Measurements from ENCODE around the gene TUBG2.
"Not testable (repeated sequence)": the region's sequence is repeated elsewhere in the genome, so short reads cannot be mapped to it uniquely, and the experiment has no call there.

The TUBG2 gene

DNA sequence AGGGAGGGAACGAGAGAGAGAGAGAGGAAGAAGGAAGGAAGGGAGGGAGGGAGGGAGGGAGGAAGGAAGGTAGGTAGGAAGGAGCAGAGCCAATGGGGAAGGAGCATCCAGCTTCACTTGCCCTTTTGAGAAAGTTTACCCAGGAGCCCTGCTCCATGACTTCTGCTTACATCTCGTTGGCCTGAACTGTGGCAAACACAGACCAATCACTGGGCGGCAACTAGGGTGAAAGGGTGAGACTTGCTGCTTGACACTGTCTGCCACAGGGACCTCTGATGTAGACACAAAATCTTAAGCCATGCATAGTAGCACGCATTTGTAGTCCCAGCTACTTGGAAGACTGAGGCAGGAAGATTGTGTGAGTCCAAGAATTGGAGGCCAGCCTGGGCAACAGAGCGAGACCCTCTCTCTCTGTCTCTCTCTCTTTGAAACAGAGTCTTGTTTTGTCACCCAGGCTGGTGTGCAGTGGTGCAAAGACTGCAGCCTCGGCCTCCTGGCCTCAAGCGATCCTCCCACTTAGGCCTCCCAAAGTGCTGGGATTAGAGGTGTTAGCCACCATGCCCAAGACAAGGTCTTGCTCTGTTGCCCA, 19.5 kb upstream of the TUBG2 start:
- Mint-ChIP-seq H3K4me3 (no peak overlapping the region), H3K9me3 (no peaks in the 10 kb centered on the region), H3K36me3 (ENCODE audit: low read depth) (no peaks in the 10 kb centered on the region), H3K4me1 (ENCODE audit: low read depth) (no peaks in the 10 kb centered on the region), H3K27me3 (ENCODE audit: low read depth) (peaks cover 24% of the 10 kb centered on the region), H3K27ac (no peak overlapping the region)

DNA sequence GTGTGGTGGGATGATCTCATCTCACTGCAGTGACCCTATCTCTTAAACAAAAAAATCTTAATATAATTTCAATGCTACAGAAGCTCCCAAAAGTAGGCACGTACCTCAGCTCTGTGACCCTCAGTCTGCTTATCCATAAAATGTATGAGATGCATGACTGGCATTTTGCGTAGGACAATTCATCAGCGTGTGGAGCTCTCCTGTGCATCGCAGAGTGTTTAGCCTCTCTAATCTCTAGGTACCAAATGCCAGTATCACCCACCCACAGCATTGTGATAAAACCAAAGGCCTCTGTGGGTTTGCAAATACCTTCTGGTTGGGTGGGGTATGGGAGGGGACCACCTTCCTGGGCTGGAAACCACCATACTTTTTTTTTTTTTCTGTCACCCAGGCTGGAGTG, 19.0 kb upstream of the TUBG2 start:
- H3K27ac Mint-ChIP-seq, result no peak overlapping the region
- H3K9me3 Mint-ChIP-seq, result no peaks in the 10 kb centered on the region
- H3K4me1 Mint-ChIP-seq (ENCODE audit: low read depth), result no peaks in the 10 kb centered on the region
- no peak overlapping the region for H3K4me3 Mint-ChIP-seq
- peaks cover 24% of the 10 kb centered on the region for H3K27me3 Mint-ChIP-seq (ENCODE audit: low read depth)
- no peaks in the 10 kb centered on the region for H3K36me3 Mint-ChIP-seq (ENCODE audit: low read depth)

DNA sequence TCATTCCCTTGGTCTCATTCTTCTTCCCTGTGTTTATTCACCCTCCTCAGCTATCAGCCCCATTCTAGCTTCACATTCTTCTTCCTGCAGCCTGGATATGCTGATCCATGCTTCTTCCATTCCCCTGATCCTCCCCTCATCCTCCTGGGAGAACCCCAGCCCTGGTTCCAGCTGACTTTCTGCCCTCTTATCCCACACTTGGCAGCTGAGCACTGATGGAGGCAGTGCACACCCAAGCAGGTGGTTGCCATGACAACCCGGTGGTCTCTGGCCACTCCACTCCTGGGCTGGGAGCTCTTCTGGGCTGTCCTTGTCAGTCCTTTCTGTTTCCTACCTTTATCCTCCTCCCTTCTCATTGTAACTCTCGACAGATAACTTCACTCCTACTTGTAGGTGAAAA, 16.7 kb upstream of the TUBG2 start:
- Mint-ChIP-seq H3K27me3 (ENCODE audit: low read depth) (peaks cover 27% of the 10 kb centered on the region), H3K4me3 (no peak overlapping the region), H3K4me1 (ENCODE audit: low read depth) (no peaks in the 10 kb centered on the region), H3K36me3 (ENCODE audit: low read depth) (no peaks in the 10 kb centered on the region), H3K27ac (no peak overlapping the region), H3K9me3 (no peaks in the 10 kb centered on the region)

DNA sequence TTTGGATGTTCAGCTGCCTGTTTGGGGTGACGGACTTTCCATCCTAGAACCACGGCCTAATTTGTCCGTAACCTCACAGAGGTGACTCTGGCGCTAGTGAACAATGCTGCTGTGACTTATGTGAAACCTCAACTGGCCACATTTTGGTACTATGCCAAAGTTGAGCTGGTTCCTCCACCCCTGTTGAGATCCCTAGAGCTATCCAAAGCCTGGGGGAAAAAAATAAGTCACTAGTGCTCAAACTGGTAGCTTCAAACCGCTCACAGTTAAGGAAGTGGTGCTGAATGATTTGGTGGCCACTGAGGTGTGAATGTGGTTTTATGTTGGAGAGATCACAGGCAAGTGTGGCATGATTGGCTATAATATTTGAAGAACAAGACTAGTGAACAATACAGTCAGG, 11.3 kb upstream of the TUBG2 start:
- no peaks in the 10 kb centered on the region for H3K36me3 Mint-ChIP-seq (ENCODE audit: low read depth)
- peaks cover 14% of the 10 kb centered on the region for H3K27me3 Mint-ChIP-seq (ENCODE audit: low read depth)
- H3K4me3 Mint-ChIP-seq, result no peak overlapping the region
- H3K4me1 Mint-ChIP-seq (ENCODE audit: low read depth), result no peaks in the 10 kb centered on the region
- no peaks in the 10 kb centered on the region for H3K9me3 Mint-ChIP-seq
- H3K27ac Mint-ChIP-seq, result no peak overlapping the region

DNA sequence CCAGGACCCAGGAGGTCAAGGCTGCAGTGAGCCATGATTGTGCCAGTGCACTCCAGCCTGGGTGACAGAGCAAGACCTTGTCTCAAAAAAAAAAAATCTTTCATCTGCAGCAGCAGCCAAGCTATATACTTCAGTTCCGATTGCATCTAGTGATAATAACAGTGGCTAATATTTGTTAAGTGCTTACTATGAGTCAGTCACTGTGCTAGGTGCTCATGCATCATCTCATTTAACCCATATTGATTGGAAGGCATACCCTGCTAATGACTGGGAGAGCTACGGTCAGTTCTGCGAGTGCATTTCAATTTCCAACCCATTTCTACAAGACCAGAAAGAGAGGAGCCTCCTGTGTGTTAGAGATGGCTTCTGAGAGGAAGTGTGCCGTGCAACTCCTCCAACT, 7.7 kb upstream of the TUBG2 start:
- Mint-ChIP-seq H3K27ac (no peak overlapping the region), H3K9me3 (no peaks in the 10 kb centered on the region), H3K4me3 (no peak overlapping the region), H3K27me3 (ENCODE audit: low read depth) (peaks cover 27% of the 10 kb centered on the region), H3K36me3 (ENCODE audit: low read depth) (no peaks in the 10 kb centered on the region), H3K4me1 (ENCODE audit: low read depth) (peaks cover 7% of the 10 kb centered on the region)

DNA sequence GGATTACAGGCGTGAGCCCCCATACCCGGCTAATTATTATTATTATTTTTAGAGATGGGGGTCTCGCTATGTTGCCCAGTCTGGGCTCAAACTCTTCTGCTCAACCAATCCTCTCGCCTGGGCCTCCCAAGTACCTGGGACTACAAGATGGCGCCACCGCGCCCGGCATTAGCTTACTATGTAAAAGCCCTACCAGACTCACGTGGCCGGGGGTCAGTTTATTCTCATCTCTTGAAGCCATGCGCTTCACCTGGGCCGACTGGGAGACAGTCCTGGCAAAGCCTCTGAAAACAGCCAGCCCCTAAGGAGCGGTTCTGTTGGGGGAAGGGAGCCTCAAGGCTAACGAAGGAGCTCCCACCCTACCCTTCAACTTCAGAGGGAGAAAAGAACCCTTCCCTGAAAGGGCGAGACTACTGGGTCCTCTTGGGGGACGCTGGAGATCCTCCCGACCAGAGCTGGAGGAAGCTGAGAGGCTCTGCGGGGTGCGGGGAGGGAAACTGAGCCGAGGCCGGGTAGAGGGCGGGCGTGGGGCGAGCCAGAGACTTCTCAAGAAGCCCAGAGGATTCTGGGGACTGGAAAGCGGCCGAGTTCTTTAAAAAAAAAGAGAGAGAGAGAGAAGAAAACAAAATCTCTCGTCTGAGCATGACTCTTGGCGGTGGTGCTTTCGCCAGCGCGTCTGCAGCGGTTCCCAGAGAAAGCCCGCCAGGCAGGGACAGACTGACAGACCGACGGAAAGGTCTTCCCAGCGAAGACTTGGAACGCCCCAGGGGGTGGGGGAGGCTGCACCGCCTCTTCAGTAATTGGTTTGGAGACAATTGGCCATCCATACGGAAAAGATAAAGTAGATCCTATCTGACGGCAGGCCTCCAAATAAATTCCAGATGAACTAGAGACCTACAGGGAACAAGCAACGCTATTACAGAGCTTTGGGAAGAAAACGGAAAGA, 5.6 kb upstream of the TUBG2 start:
- Mint-ChIP-seq H3K36me3 (ENCODE audit: low read depth) (peaks cover 2% of the 10 kb centered on the region), H3K4me1 (ENCODE audit: low read depth) (peaks cover 11% of the 10 kb centered on the region), H3K27ac (no peak overlapping the region), H3K4me3 (no peak overlapping the region), H3K9me3 (no peaks in the 10 kb centered on the region), H3K27me3 (ENCODE audit: low read depth) (peaks cover 27% of the 10 kb centered on the region)

DNA sequence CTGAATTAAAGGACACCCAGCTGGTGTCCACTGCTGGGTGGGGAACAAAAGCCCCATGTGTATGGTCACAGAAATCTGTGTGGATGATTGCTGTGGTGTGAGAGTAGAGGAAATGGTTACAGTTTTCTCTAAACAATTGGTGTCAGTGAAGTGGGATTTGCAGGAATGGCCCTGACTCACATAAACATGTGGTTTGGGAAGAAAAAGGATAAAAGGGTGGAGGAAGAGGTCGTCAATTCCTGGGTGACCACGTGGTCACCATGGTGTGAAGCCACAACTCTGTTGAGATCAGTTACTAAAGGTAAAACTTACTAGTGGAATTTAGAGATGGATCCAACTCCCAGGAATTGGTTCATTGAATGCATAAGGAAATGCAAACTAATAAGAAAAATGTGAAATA, 3.6 kb upstream of the TUBG2 start:
- H3K27ac Mint-ChIP-seq, result no peak overlapping the region
- H3K4me1 Mint-ChIP-seq (ENCODE audit: low read depth), result peaks cover 17% of the 10 kb centered on the region
- no peaks in the 10 kb centered on the region for H3K9me3 Mint-ChIP-seq
- peaks cover 27% of the 10 kb centered on the region for H3K27me3 Mint-ChIP-seq (ENCODE audit: low read depth)
- H3K4me3 Mint-ChIP-seq, result peak overlapping the region; percentile 4
- peaks cover 2% of the 10 kb centered on the region for H3K36me3 Mint-ChIP-seq (ENCODE audit: low read depth)

DNA sequence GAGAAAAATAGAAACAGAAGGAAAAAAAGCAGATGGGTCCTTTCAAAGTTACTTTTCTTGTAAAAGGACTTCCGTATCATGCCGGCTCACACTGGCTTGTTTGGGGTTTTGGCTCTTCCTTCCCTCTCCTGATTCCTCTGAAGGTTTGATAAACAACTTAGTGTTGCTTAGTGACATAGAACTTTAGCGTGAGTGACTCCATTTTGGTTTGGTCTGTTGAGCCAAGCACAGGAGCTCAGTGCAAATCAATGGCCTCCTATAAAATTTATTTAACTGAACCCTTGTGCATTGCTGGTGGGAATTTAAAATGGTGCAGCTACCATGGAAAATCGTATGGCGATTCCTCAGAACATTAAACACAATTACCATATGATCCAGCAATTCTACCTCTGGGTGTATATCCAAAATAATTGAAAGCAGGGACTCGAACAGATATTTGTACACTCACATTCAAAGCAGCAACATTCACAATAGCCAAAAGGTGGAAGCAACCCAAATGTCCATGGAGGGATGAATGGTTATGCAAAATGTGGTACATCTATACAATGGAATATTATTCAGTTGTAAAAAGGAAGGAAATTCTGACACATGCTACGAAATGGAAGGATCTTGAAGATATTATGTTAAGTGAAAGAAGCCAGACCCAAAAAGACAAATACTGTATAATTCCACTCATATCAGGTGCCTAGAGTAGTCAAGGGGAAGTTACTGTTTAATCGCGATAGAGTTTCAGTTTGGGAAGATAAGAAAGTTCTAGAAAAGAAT, 1.1 kb upstream of the TUBG2 start:
- peaks cover 22% of the 10 kb centered on the region for H3K27me3 Mint-ChIP-seq (ENCODE audit: low read depth)
- H3K36me3 Mint-ChIP-seq (ENCODE audit: low read depth), result peaks cover 2% of the 10 kb centered on the region
- H3K4me1 Mint-ChIP-seq (ENCODE audit: low read depth), result peaks cover 17% of the 10 kb centered on the region
- peak overlapping the region; percentile 84 for H3K4me3 Mint-ChIP-seq
- no peaks in the 10 kb centered on the region for H3K9me3 Mint-ChIP-seq
- peak overlapping the region; percentile 6 for H3K27ac Mint-ChIP-seq

DNA sequence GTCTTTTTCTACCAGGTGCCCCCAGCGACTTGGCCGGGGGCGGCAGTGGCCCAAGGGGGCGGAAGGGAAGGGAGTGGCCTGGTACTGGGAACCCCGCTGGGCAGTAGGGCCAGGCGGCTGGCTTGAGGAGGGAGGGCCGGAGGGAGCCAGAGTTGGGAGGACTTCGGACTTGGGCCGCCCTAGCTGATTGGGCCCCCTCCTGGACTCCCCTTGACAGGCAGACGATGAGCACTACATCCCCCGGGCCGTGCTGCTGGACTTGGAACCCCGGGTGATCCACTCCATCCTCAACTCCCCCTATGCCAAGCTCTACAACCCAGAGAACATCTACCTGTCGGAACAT, 819 bp downstream of the TUBG2 start:
- H3K36me3 Mint-ChIP-seq (ENCODE audit: low read depth); H3K27me3 Mint-ChIP-seq (ENCODE audit: low read depth); H3K9me3 Mint-ChIP-seq; H3K27ac Mint-ChIP-seq: not testable (repeated sequence)
- H3K4me1 Mint-ChIP-seq (ENCODE audit: low read depth), result peaks cover 17% of the 10 kb centered on the region
- peak overlapping the region; percentile 84 for H3K4me3 Mint-ChIP-seq

DNA sequence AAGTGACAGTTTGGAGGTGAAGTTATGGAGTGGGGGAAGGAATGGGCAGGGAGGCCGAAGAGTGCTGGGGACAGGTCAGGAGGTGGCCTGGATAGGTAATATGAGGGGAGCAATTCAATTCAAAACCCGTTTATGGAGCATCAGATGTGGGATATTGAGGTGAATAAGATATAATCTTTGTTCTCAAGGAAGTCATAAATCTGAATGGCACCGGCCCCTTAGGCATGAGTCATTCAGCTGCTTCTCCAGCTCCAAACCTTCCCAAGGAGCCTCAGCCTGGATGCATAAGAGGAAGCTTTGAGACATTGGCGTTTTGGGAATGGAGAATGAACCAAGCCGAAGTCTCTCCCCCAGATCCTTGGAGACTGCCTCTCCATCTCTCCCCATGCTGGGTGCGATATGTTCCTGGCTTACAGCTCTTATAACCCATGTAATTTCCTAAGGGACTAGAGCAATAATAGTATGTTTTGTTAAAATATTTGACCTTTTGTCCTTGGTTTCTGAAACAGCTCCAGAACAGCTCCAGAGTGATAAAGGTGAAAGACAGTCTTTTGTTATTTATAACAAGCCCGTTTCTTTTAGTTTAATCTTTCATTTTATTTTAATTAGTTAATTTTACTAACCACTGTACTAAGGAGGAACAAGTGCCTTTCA, 1.7 kb downstream of the TUBG2 start:
- H3K4me1 Mint-ChIP-seq (ENCODE audit: low read depth), result peaks cover 12% of the 10 kb centered on the region
- H3K27ac Mint-ChIP-seq, result no peak overlapping the region
- no peak overlapping the region for H3K4me3 Mint-ChIP-seq
- peaks cover 4% of the 10 kb centered on the region for H3K27me3 Mint-ChIP-seq (ENCODE audit: low read depth)
- H3K36me3 Mint-ChIP-seq (ENCODE audit: low read depth), result peaks cover 4% of the 10 kb centered on the region
- no peaks in the 10 kb centered on the region for H3K9me3 Mint-ChIP-seq

DNA sequence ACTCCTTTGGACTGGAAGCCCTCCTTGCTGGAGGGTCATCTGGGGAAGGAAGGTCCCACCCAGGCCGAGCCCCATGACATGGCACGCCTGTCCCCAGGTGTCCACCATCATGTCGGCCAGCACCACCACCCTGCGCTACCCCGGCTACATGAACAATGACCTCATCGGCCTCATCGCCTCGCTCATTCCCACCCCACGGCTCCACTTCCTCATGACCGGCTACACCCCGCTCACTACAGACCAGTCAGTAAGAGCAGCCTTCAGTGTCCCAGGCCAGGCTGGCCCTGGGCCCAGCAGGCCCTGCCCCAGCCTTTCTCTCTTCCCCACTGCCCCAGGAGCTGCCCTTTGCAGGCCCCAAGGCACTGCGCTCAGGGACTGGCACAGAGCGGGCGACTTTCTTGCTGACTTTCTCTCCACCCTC, 6.5 kb downstream of the TUBG2 start:
- Mint-ChIP-seq H3K27ac (no peak overlapping the region), H3K4me3 (no peak overlapping the region), H3K9me3 (no peaks in the 10 kb centered on the region), H3K36me3 (ENCODE audit: low read depth) (peaks cover 8% of the 10 kb centered on the region), H3K4me1 (ENCODE audit: low read depth) (peaks cover 2% of the 10 kb centered on the region), H3K27me3 (ENCODE audit: low read depth) (peaks cover 17% of the 10 kb centered on the region)

DNA sequence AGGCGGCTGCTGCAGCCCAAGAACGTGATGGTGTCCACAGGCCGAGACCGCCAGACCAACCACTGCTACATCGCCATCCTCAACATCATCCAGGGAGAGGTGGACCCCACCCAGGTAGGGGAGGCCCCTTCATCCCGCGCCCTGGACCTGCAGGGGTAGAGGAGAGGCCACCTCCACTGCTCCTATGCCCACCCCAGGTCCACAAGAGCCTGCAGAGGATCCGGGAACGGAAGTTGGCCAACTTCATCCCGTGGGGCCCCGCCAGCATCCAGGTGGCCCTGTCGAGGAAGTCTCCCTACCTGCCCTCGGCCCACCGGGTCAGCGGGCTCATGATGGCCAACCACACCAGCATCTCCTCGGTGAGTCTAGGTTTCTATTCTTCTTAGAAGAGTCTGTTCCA, 7.0 kb downstream of the TUBG2 start:
- H3K9me3 Mint-ChIP-seq; H3K36me3 Mint-ChIP-seq (ENCODE audit: low read depth); H3K4me1 Mint-ChIP-seq (ENCODE audit: low read depth); H3K27ac Mint-ChIP-seq; H3K4me3 Mint-ChIP-seq: not testable (repeated sequence)
- H3K27me3 Mint-ChIP-seq (ENCODE audit: low read depth), result peaks cover 23% of the 10 kb centered on the region

DNA sequence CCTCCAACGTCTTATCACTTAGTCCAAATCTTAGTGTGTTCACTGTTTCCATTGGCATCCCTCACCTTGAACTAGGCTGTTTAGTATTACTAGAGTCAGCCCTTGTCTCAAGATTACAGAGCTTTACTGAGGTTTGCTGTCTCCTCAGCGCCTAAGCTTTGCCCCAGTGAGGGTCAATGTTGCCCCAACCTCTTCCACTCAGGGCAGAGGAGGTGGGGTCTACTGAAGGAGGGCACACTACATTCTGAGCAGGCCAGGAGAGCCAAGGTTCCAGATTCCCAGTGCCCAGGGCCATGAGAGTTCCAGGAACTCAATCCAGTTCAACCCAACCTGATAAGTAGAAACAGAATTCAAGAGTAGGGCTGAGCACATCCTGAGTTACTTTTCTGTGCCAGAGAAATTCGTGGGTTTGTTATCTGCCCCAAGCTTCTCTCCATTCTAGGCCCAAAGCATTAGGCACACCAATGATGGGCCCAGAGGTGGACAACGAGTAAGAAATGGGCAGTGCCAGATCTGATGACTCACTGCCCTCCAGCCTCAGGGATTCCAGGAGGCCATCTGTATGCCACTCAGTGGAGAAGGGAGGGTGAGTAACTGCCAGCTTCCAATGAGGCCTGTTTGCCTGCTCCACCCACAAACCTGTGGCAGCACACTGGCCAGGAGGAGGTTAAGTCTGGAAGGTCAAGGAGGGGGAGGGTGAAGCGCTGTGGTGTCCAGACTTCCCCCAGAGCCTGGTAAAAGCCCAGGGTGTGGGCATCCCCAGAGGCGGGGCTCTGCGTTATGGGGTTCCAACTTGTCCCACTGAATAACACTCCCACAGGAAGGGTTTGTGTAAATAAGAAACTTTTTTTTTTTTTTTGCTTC, 8.2 kb downstream of the TUBG2 start:
- Mint-ChIP-seq H3K9me3 (no peaks in the 10 kb centered on the region), H3K4me3 (no peak overlapping the region), H3K36me3 (ENCODE audit: low read depth) (peaks cover 11% of the 10 kb centered on the region), H3K27me3 (ENCODE audit: low read depth) (peaks cover 32% of the 10 kb centered on the region), H3K27ac (no peak overlapping the region), H3K4me1 (ENCODE audit: low read depth) (peaks cover 7% of the 10 kb centered on the region)

DNA sequence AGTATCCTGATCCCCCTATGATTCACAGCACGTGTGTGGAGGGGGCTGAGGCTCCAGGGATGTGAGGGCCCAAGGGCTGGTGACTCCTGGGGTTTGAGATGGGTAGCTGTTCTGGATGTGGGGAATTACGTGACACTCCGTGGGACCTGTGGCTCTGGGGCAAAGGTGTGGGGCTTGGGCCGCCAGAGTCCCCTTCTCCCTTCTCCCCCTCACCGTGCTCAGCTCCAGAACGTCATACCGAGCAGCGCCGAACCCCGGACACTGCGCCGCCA, 10.6 kb downstream of the TUBG2 start:
- no peak overlapping the region for H3K4me3 Mint-ChIP-seq
- peaks cover 49% of the 10 kb centered on the region for H3K27me3 Mint-ChIP-seq (ENCODE audit: low read depth)
- H3K27ac Mint-ChIP-seq, result no peak overlapping the region
- no peaks in the 10 kb centered on the region for H3K9me3 Mint-ChIP-seq
- H3K36me3 Mint-ChIP-seq (ENCODE audit: low read depth), result peaks cover 9% of the 10 kb centered on the region
- peaks cover 12% of the 10 kb centered on the region for H3K4me1 Mint-ChIP-seq (ENCODE audit: low read depth)

All from T-helper 1 cell treated with Interleukin-12 subunit alpha and Interleukin-12 subunit beta and Interleukin-4 antibody, amounts not matched to agents 30 μg/mL and 1 μg/mL, for 36 hours (primary cell).